Mesothelial cell of epicardium (in vitro differentiated cells): ENCODE data around the gene TECPR1. TPM values are rescaled to one million over a fixed set of nuclear protein-coding genes. Genes with fewer than 3 reads are reported as not detected.

Source experiments
- DNase-seq, 2 experiments: peaks; one replicate each; pipeline ENCODE4 v3.0.0; 2021; ENCODE audit warnings: low spot score in 2 of 2; ENCODE audit not compliant: unreplicated experiment in 2 of 2
- H3K27ac Mint-ChIP-seq: 2 replicates; pipeline ENCODE4 v1.8.0; 2021; ENCODE audit warnings: mixed read lengths
- H3K27me3 Mint-ChIP-seq: 2 replicates; pipeline ENCODE4 v1.8.0; 2021; ENCODE audit warnings: low read depth, mixed read lengths
- H3K36me3 Mint-ChIP-seq: 2 replicates; pipeline ENCODE4 v1.8.0; 2021; ENCODE audit warnings: mixed read lengths
- H3K4me1 Mint-ChIP-seq: 2 replicates; pipeline ENCODE4 v1.8.0; 2021; ENCODE audit warnings: mixed read lengths
- H3K4me3 Mint-ChIP-seq: 2 replicates; pipeline ENCODE4 v1.8.0; 2021; ENCODE audit warnings: mild to moderate bottlenecking, moderate library complexity, mixed read lengths
- H3K9me3 Mint-ChIP-seq: 2 replicates; pipeline ENCODE4 v1.8.0; 2021; ENCODE audit warnings: mixed read lengths
- total RNA-seq: library from RNA; stranded (reverse); gene quantifications from 3 replicates; pipeline ENCODE4 v1.2.1, GENCODE V29; 2021
- TF ChIP-seq, protein P1 (sequence below): fragments of 200-600 bp; sonication (generic); IDR thresholded peaks from one replicate; pipeline ENCODE4 v1.5.0; 2021; ENCODE audit warnings: antibody characterized with exemption; ENCODE audit not compliant: unreplicated experiment

Gene TECPR1
- total RNA-seq, 1 donor from 2014 or later, result 38.0 TPM

DNA sequence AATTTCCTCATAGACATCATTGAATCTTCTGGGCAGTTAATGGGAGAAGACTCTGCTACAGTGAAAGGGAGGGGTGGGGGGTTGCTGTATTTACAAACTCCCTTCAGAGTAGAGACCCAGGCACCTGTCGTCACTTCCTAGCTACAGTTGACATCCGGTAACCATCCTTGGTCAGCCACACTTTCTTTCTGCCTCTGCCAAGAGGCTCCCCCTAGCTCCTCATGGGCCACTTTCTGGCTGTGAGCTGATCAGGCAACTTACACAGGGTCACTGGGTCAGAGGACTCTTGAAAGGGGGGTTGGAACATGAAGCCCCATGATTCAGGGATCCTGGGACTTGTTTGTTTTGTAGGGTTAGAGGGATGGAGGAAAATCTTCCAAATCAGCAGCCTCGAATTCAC, 1.2 kb downstream of the TECPR1 start:
- Mint-ChIP-seq H3K4me1 (peaks cover 24% of the 10 kb centered on the region), H3K9me3 (no peaks in the 10 kb centered on the region), H3K4me3 (peak overlapping the region; percentile 92), H3K27me3 (no peaks in the 10 kb centered on the region), H3K36me3 (peaks cover 6% of the 10 kb centered on the region), H3K27ac (peak overlapping the region; percentile 59)
- TF ChIP-seq, protein P1, sequence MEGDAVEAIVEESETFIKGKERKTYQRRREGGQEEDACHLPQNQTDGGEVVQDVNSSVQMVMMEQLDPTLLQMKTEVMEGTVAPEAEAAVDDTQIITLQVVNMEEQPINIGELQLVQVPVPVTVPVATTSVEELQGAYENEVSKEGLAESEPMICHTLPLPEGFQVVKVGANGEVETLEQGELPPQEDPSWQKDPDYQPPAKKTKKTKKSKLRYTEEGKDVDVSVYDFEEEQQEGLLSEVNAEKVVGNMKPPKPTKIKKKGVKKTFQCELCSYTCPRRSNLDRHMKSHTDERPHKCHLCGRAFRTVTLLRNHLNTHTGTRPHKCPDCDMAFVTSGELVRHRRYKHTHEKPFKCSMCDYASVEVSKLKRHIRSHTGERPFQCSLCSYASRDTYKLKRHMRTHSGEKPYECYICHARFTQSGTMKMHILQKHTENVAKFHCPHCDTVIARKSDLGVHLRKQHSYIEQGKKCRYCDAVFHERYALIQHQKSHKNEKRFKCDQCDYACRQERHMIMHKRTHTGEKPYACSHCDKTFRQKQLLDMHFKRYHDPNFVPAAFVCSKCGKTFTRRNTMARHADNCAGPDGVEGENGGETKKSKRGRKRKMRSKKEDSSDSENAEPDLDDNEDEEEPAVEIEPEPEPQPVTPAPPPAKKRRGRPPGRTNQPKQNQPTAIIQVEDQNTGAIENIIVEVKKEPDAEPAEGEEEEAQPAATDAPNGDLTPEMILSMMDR, result no peak
- no peak for DNase-seq

DNA sequence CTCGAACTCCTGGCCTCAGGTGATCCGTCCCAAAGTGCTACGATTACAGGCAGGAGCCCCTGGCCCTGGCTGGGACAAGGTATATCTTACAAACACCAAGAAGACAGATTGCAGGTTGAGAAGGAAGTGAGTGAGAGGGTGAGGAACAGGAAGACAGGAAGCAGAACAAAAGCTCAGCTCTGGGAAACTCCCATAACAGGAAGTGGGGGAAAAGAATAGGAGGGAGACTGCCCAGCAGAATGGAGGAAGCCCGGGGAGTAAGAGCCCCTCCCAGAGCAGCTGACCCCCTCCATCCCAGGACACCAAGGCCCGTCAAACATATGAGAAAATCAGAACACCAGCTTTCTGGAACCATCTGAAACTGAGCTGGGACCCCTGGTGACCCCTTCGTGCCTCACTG, 2.9 kb downstream of the TECPR1 start:
- no peak overlapping the region for H3K27ac Mint-ChIP-seq
- no peak for DNase-seq
- peaks cover 24% of the 10 kb centered on the region for H3K4me1 Mint-ChIP-seq
- TF ChIP-seq, protein P1, result no peak
- H3K4me3 Mint-ChIP-seq, result no peak overlapping the region
- H3K36me3 Mint-ChIP-seq, result peaks cover 6% of the 10 kb centered on the region
- H3K27me3 Mint-ChIP-seq, result no peaks in the 10 kb centered on the region
- no peaks in the 10 kb centered on the region for H3K9me3 Mint-ChIP-seq

DNA sequence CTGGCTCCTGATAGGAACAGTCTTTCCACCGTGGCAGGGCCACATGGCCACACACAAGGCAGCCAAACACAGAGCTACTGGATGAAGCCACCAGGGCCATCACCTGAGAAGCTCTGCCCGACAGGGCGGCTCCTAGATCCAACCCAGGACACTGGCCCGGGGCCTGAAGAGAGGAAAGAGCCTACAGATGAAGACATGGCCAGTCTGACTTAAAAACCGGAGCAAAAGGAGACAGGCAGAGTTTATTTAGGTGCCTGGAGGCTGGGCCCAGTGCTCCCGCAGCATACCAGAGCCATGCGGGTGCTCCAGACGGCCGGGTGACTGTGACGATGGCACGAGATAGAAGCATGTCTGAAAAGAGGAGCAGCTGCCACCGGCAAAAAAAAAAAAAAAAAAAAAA, 3.9 kb downstream of the TECPR1 start:
- TF ChIP-seq, protein P1, result no peak

DNA sequence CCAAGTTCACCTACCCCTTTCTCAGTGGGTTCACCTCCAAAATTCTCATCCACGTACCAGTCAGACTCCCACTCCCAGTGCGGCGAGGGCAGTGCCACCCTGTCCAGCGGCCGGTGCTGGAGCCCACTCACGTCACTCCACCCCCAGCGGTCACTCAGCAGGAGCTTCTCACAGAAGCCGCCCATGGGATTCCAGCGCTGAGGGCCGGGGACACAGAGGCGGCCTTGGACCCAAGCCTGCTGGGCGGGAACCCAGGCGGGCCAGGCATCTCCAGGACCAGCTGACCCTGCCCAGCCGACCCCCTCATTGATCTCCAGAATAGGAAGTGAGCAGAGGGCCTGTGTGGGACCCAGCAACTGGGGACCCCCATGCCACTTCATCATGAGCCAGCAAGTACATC, 7.2 kb downstream of the TECPR1 start:
- Mint-ChIP-seq H3K27ac (no peak overlapping the region), H3K4me3 (no peak overlapping the region), H3K9me3 (no peaks in the 10 kb centered on the region), H3K27me3 (no peaks in the 10 kb centered on the region), H3K36me3 (peaks cover 11% of the 10 kb centered on the region), H3K4me1 (no peaks in the 10 kb centered on the region)
- no peak for DNase-seq
- TF ChIP-seq, protein P1, result no peak

More for the DNA sequence above, 3.9 kb downstream of the TECPR1 start:
- H3K27ac Mint-ChIP-seq, result no peak overlapping the region
- H3K4me3 Mint-ChIP-seq, result no peak overlapping the region
- no peaks in the 10 kb centered on the region for H3K27me3 Mint-ChIP-seq
- H3K9me3 Mint-ChIP-seq, result no peaks in the 10 kb centered on the region
- no peak for DNase-seq
- peaks cover 6% of the 10 kb centered on the region for H3K36me3 Mint-ChIP-seq
- H3K4me1 Mint-ChIP-seq, result peaks cover 24% of the 10 kb centered on the region

DNA sequence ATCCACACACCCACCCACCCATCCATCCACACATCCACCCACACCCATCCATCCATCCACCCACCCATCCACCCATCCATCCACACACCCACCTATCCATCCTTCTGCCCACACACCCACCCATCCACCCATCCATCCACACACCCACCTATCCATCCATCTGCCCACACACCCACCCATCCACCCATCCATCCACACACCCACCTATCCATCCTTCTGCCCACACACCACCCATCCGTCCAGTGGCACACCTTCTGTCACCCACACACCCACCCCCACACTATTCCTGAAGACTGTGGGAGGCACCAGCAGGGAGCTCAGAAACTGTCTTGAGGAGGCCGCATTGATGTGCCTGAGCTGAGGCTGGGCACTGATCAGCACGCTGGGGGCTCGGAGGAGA, 9.1 kb downstream of the TECPR1 start:
- no peaks in the 10 kb centered on the region for H3K9me3 Mint-ChIP-seq
- no peaks in the 10 kb centered on the region for H3K27me3 Mint-ChIP-seq
- H3K27ac Mint-ChIP-seq, result no peak overlapping the region
- TF ChIP-seq, protein P1, result no peak
- no peaks in the 10 kb centered on the region for H3K4me1 Mint-ChIP-seq
- H3K36me3 Mint-ChIP-seq, result peaks cover 12% of the 10 kb centered on the region
- H3K4me3 Mint-ChIP-seq, result no peak overlapping the region
- DNase-seq, result no peak

DNA sequence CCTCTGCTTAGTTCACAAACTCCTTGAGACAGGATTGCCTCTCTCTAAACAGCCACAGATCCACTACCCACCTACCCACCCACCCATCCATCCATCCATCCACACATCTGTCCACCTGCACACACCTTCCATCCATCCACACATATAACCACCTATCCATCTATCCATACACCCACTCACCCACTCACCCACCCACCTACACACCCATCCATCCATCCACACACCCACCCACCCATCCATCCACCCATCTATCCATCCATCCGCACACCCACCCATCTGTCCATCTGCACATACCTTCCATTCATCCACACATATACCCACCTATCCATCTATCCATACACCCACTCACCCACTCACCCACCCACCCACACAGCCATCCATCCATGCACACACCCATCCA, 9.7 kb downstream of the TECPR1 start:
- DNase-seq, result no peak

More for the DNA sequence above, 9.7 kb downstream of the TECPR1 start:
- Mint-ChIP-seq H3K27me3 (no peaks in the 10 kb centered on the region), H3K36me3 (peaks cover 11% of the 10 kb centered on the region), H3K4me3 (no peak overlapping the region), H3K27ac (no peak overlapping the region), H3K9me3 (no peaks in the 10 kb centered on the region), H3K4me1 (no peaks in the 10 kb centered on the region)
- TF ChIP-seq, protein P1, result no peak
